Renal pelvis (tissue), 3 donors: ENCODE data around the gene GFI1. TPM values are rescaled to one million over a fixed set of nuclear protein-coding genes. Genes with fewer than 3 reads are reported as not detected.

ENCODE experiments used
- polyA plus RNA-seq, 3 donors: library from polyadenylated mRNA; unstranded; fragments of 120-200 nt; gene quantifications; one replicate each; pipeline ENCODE4 v1.2.1, GENCODE V29; 2013; ENCODE audit not compliant: insufficient read length in 3 of 3

The GFI1 gene
- polyA plus RNA-seq, 3 donors: 0.19 to 0.55 (median 0.32) TPM

Other genes with a start within 250 kb of the GFI1 start
- 10 to 100 TPM; 16.6 to 24.7 (median 23.8) TPM for gene GLMN, start 187.9 kb downstream of the GFI1 start, polyA plus RNA-seq
- 10 to 100 TPM; 26.6 to 30.1 (median 28.7) TPM for gene RPAP2, start 187.9 kb downstream of the GFI1 start, polyA plus RNA-seq